ENCODE data around the gene UBL3.
A peak's percentile ranks its signal among the peaks of the same experiment; 100 is the strongest.

The UBL3 gene, protein sequence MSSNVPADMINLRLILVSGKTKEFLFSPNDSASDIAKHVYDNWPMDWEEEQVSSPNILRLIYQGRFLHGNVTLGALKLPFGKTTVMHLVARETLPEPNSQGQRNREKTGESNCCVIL

DNA sequence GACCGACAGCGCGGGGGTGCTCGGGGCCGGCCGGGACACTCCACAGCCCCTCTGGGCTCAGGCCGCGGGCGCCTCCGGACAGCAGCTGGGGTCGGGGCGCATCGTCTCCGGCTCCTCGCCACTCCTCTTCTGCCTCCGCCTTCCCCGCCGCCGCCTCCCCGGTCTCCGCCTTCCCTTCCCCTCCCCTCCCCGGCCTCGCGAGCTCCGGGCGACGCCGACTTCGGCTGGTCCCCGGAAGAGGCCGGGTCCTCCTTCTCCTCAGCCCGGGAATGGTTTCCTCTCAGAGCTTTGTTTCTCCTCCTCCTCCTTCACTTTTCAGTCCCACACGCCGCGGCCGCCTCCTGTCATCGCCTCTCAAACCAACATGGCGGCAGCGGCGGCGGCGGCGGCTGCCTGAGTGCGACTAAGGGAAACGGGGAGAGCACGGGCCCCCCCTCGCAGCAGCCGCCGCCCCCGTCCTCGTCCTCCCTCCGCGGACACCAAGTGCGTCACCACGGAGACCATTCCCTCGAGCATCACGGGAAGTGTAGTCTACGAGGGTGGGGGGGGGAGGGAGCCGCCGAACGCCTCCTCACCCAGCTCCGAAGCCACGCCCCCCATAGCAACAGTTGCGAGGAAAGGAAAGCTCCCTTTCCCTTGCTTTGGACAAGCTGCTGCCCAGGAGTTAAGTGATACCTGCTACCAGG lies at the start of gene UBL3:
Gene UBL3 (minus strand): TSS at position 405 of the 686 bp plus-strand sequence. CDS start 1,079 bp downstream, outside the sequence.
- Histone ChIP-seq H3K27ac (peak within 1 kb of the TSS; percentile 87 to 99 (median 96)), H3K4me3 (peak within 1 kb of the TSS; percentile 66 to 93 (median 81))

DNA sequence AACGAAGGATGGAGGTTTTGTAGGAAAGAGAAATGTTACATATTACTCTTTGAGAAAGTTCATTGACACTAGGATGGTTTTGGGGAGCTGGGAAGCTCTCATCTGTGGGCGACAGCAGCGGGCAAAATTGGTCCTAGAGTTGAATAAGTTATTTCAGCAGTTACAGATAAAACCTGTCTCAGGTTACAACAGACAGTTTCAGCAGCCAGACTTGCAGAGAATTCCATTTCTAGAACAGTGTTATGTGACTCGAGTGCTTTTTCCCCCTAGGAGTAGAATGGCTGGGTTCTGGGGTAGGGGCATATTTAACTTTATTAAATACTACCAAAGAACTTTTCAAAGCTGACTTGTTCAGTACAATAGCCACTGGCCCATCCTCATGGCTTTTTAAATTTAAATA lies 46.7 kb upstream of the UBL3 start:
- H3K4me3 ChIP-seq = no peak overlapping the region
- no peak overlapping the region for H3K27ac ChIP-seq

DNA sequence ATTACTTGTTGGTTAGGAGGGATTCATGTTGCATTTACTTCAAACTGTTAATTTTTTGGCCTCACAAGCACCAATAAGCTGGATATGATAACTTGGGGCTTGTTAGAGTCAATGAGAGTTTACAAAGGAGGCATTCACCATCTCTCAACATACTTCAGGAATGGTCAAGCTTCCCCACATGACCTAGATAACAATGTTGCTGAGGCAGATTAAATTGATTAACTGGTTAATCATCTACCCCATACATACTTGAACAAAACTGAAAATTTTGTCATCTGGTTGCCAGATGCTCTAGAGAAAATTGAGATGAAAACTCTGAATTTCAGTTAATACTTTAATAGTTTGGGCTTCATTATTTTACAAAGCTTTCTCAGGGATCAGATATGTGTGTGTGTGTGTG lies 43.0 kb upstream of the UBL3 start:
- Histone ChIP-seq H3K4me3 (no peak overlapping the region), H3K27ac (no peak overlapping the region)

DNA sequence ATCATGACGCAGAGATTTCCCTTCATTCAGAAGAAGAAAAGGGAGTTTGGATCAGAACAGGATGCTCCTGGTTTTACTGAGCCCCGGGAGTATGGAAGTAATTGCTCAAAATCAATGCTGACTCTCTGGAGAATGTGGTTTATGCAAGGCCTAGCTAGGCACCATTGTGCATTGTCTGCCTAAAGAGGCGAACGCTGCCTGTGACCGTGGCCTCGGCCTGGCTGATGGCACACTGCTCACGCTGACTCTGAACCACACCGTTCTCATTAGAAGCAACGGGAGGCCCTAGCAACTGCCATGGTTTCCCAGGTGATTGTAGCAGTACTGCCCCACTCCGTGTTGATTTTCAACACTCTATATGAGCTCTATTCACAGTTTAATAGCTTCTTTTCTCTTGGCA lies 41.7 kb upstream of the UBL3 start:
- no peak overlapping the region for H3K4me3 ChIP-seq
- H3K27ac ChIP-seq = no peak overlapping the region

DNA sequence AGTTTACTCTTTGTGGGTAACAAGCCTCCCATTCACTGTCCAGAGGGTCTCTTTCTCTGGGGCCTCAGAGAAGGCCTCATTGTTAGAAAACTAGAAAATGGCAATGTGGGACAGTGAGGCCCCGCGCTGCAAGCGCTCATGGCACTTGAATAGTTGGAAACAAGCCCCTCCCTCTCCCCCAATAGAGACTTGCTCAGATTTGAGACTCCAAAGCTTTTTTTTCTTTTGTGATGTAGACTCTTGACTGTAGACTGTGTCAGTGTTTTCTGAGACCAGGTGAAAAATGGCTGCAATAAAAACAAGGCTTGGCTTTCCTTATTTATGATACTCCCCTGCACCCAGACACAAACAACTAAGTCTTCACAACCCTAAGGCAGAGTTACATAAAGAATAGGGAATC lies 38.7 kb upstream of the UBL3 start:
- H3K27ac ChIP-seq = no peak overlapping the region
- no peak overlapping the region for H3K4me3 ChIP-seq

DNA sequence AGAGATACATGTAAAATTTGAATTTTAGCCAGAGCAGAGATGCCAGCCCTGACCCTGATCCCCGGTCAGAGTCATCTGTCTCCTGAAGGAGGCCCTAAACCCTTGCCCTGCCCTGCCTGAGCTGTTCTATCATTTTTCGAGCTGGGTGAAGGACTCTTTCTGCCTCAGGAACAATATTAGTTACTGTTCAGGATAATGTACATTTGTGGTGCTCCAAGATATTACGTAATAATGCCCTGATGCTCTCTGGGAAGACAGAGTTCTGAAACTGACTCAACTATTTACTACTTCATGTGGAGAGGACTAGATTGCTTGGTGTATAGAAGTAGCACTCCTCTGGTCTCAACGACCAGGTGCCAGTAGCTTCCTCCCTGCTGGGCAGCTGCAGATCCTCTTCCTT lies 37.9 kb upstream of the UBL3 start:
- H3K4me3 ChIP-seq = no peak overlapping the region
- H3K27ac ChIP-seq = no peak overlapping the region

DNA sequence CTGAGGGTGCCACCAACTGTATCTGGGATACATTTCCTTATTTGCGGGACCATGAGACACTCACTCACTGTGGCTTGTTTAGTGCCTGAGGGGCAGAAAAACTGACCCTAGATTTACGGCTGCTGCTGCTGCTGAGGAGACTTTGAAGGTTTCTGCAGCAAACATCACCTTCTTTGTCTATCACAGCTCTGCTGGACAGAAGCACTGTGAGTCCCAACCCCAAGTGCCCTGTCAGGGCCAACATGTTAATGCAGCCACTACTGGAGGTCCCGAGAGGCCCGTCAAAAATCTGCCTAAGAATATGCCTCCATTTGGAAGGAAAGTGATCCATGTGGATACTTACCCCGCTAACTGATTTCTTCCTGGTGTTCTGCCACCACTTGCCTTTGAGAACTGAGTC lies 37.3 kb upstream of the UBL3 start:
- H3K27ac ChIP-seq = no peak overlapping the region

DNA sequence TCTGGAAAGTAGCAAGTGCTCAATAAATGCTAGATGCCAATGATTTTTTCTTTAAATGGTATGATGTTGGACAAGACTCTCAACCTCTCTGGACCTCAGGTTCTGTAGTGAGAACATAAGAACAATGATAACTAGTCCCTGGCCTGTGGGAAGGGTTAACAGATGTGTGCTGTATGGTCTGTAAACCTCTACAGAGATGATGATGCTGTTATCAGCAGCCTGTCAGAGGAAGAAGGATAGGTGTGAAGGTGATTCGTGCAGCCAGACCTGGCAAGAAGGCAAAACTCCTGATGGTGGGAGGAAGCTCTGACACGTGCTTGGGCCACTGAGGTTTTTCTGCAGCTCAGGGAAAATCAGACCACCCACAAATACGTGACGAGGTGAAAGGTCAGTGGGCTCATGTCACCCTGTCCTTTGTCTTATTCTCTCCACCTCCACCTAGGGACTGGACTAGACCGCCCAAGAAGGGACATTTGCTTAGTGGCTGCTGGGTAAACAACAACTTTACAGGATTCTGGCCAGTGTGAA lies 36.7 kb upstream of the UBL3 start:
- H3K4me3 ChIP-seq = no peak overlapping the region
- no peak overlapping the region for H3K27ac ChIP-seq

More for the DNA sequence above, 37.3 kb upstream of the UBL3 start:
- H3K4me3 ChIP-seq = no peak overlapping the region

DNA sequence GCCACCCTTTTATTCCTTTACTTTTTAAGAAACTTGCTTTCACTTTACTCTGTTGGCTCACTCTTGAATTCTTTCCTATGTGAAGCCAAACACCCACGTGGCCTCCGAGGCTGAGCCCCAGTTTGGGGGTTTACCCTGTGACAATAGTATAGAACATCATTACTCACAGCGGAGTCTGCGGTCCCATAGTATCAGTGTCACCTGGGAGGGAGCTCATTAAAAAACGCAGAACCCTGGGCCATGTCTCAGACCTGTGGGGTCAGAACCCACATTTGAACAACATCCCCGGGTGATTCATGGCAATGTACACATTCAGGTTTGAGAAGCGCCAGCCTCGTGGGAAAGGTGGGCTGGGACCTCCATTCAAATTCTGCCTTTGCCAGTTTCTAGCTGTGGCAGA lies 36.0 kb upstream of the UBL3 start:
- Histone ChIP-seq H3K4me3 (no peak overlapping the region), H3K27ac (no peak overlapping the region)

DNA sequence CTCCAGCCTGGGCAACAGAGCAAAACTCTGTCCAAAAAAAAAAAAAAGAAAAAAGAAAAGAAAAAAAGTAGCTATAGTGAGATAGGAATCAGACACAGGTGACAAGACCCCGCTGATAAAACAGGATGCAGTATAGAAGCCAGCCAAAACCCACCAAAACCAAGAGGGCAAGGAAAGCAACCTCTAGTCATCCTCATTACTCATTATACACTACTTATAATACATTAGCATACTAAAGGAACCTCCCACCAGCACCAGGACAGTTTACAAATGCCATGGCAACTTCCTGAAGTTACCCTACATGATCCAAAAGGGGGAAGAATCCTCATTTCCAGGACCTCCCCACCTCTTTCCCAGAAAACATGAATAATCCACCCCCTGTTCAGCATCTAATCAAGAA lies 35.6 kb upstream of the UBL3 start:
- H3K27ac ChIP-seq = no peak overlapping the region

DNA sequence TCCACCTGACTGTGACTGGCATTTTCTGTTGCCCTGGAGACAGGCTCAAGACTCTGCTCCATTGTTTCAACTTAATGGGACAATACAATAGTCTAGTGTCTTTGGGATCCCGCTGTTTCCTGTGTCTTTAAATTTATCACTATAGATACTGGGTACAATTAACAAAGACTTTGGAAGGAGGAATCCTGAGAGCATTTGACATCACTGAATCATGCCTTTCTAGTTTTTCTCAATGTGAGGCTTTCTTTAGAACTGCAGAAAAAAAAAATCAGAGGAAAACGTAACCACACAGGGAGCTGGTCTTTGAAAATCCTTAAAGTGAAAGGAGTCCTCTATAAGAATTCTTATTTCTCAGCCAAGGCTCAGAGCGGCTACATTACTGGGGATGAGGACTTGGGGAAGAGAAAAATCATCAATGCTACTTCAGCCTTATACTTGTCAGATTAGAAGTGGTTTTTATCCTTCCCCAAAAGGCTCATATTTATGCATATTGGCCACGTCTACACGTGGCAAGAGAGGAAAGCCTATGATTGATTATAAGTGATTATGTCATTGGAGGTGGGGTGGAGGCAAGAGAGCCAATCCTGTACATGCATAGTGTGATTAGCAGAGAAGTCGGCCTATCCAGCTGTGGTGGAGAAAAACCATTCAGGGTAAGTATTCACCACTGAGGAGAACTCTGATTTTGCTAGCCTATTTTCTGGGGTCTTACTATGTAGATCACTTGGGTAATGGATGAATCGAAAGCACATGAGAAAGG lies 34.4 kb upstream of the UBL3 start:
- no peak overlapping the region for H3K4me3 ChIP-seq
- H3K27ac ChIP-seq = no peak overlapping the region

More for the DNA sequence above, 35.6 kb upstream of the UBL3 start:
- H3K4me3 ChIP-seq = no peak overlapping the region

DNA sequence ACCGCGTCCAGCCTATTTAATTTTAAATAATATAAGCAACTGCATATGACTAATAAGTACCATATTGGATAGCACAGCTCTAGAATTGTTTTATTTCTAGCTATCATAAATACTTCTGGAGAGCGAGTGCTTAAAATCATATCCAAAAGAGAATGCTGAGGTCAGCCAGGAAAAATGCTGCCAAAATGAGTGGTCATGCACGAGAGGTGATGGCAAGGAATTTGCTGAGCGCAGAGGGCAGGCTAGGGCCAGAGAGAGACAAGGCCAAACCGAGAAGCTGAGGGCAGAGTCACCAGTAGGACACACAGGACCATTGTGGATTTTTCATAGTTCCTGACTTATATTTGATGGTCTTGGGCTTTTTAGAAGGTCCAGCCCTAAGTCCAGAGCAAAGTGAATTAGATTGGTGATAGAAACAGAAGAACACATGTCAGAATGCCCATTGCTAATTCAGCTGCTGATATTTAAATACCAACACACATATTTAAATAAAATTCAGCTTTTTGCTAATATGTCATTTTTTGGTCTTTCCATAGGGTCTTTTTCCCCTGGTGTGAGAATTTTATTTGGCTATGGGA lies 33.6 kb upstream of the UBL3 start:
- Histone ChIP-seq H3K4me3 (no peak overlapping the region), H3K27ac (peak overlapping the region in 1 of 21 experiments; percentile 13)

DNA sequence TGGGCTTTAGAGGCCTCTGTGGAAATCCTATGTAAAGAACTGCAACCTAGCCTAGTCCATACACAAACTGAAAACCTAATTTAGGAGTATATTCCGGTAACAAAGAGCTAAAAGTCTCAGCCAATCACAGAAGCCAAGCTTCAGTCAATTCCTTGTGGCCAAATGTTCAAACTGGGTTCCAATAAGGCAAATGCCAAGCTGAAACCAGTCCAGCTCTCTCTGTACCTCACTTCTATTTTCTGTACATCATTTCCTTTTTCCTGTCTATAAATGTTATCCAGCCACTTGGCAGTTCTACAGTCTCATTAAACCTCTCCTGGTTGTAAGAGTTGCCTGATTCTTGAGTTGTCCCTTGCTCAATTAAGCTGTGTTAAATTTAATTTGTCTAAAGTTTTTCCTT lies 31.7 kb upstream of the UBL3 start:
- Histone ChIP-seq H3K4me3 (no peak overlapping the region), H3K27ac (no peak overlapping the region)

DNA sequence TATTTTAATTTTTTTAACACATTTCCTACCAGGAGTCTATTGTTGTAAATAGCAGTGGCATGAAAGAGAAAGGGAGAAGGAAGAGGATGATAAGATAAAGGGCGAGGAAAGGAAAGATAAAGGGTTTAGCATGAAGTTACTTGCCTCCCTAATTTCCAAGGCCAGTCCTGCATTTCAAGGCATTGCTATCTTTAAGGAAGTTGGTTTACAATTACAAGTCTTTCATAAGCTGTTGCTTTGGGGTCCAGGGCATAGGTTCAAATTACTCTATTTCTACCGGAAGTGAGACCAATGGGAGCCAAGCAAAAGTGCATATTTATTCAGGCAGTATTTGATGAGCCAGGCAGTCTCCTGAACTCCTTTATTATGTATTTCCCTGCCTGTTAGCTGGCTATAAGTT lies 27.7 kb upstream of the UBL3 start:
- no peak overlapping the region for H3K27ac ChIP-seq

DNA sequence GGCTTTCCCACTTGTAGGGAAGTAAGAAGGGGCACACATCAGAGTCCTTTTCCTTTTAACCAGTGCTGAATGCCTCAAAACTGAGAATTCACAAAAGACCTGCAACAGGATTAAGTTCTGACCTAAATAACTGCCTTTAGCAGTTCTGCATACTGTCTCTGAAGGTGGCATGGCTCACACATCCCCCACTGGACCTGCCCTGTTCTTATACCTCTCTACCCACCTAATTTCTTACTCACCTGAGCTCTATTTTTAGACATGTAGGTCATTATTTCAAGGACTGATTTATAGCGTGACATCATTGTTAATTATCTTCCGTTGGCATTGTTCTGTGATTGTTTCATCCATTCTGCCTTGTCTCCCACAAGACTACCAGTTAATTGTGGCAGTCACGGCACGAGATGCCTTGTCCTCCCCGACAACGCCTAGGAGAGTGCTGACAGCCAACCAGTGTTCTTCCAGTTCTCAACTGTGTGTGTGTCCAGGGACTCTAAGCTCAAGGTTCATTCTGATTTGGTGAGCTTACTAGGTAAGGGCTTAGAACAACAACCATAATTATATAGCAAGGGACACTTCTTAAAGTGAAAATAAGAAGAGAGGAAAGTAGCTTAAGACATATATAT lies 27.1 kb upstream of the UBL3 start:
- Histone ChIP-seq H3K27ac (no peak overlapping the region), H3K4me3 (no peak overlapping the region)

More for the DNA sequence above, 27.7 kb upstream of the UBL3 start:
- H3K4me3 ChIP-seq = no peak overlapping the region

DNA sequence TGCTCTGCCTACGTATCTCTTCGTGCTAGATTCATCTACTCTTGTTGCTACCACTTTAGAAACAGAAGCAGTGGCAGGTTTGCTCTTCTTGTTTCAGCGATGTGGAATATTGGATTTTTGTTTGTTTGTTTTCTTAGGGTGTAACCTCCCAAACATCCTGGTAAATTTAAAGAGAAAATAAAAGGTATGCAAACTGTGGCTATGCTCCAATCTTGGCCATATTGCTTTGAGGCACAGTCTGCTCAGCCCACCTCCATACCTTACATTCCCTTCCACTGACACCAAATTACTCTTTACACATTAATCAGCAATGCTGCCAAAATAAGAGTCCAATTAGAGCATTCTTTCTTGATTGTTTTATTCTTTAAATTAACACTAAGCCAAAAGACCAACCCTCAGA lies 25.2 kb upstream of the UBL3 start:
- H3K27ac ChIP-seq = peak overlapping the region in 1 of 21 experiments; percentile 27

DNA sequence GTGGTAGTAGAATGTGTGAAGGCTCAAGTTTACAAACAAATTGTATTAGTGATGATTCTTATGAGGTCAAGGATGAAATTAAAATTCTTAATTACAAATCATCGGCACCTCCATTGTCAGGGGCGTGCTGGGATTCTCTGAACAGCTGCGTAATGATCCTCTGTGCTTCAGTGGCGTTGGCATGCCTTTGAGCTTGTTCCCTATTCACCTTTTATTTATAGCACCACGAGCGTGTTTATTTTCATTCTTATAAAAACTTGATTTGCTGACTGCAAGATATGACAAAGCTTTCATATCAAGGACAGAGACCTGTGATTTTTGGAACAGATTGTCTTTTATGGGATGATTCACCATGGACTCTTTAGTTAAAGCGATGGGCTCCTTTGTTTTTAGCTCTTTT lies 18.2 kb upstream of the UBL3 start:
- peak overlapping the region in 1 of 21 experiments; percentile 68 for H3K27ac ChIP-seq
- H3K4me3 ChIP-seq = no peak overlapping the region

More for the DNA sequence above, 25.2 kb upstream of the UBL3 start:
- no peak overlapping the region for H3K4me3 ChIP-seq

DNA sequence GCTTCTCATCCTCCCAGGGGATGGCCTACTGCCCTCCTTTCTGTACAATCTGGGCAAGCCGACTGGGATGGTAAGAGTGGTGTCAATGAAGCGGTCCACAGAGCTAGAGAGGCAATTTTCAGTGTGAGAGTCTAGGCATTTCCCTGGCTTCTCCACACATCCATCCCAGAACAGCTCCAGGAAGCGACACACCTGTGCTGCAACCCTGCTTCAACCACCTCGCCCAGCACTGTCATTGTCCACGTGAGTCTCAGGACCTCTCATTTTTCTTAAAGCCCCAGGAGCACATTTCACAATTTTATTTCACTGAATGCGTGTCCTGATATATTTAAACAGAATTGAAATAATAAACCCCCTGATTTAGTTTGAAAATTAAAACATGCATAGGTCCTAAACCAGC lies 15.5 kb upstream of the UBL3 start:
- no peak overlapping the region for H3K4me3 ChIP-seq

DNA sequence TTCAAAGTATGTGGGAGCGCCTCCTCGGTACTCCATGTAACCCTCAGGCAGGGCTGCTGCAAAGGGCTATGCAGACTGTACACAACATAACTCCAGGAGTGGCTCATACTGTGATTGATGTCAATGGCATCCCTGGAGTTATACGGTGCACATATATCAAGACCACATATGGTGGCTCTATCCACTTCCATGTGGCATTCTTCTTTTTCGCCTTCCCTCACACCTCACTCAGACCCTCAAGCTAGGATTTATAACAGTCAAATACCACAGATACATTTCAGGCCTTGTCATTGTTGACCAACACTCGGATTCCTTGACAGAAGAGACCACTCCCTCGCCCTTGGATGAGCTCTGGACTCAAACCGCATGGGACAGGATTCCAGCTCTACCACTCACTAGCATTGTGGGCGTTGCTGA lies 11.3 kb upstream of the UBL3 start:
- H3K4me3 ChIP-seq = no peak overlapping the region
- no peak overlapping the region for H3K27ac ChIP-seq

More for the DNA sequence above, 15.5 kb upstream of the UBL3 start:
- no peak overlapping the region for H3K27ac ChIP-seq

DNA sequence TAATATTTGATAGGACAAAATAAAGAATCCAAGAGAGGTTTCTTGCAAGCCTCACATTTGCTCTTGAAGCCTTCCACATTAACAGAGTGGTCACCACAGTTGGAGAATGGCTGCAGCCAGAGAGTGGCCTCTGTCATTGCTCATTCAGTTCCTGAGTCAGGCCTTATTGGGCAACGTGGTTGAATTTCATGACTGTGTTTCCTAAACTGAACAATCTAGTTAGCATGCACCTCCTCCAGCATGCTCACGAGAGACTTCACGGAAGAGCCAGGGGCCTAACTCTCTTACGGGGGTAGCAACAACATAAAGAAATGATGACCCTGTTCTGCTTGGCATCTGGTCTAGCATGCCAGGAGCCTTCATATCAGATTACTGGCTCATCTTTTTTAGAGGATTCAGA lies 9.6 kb upstream of the UBL3 start:
- Histone ChIP-seq H3K27ac (no peak overlapping the region), H3K4me3 (no peak overlapping the region)
